GM12878 (cell line): ENCODE measurements around the gene MYADM. TPM values are rescaled to one million over a fixed set of nuclear protein-coding genes. Genes with fewer than 3 reads are reported as not detected.

Experiments used
- ATAC-seq: fragments of 200-7000 bp; cut with Tn5 transposase; 3 replicates; pipeline ENCODE4 v1.9.1; 2020; ENCODE audit warnings: mild to moderate bottlenecking, moderate library complexity
- BruUV-seq: library from RNA; stranded (reverse); fragments of 400-500 nt; replicated peaks from 2 replicates; lab custom pipeline; 2021; lab: Mats Ljungman, UMichigan
- CTCF ChIA-PET: fragments of 300-600 bp; sonication (Branson Sonifier 250); formaldehyde crosslinking; extraction: SDS; loops from one replicate; lab custom pipeline; 2021; ENCODE audit warnings: inconsistent platforms; lab: Yijun Ruan, JAX
- POLR2A ChIA-PET: fragments of 350-600 bp; formaldehyde crosslinking; extraction: SDS; loops from one replicate; lab custom pipeline; 2021; ENCODE audit warnings: inconsistent platforms; lab: Charles Lee
- RAD21 ChIA-PET: fragments of 300-600 bp; sonication (Branson Sonifier 250); formaldehyde crosslinking; loops from one replicate; lab custom pipeline; 2023; ENCODE audit warnings: antibody characterized with exemption; ENCODE audit not compliant: unreplicated experiment; lab: Charles Lee
- SMC1A ChIA-PET: fragments of 300-600 bp; sonication (Branson Sonifier 250); formaldehyde crosslinking; loops from one replicate; lab custom pipeline; 2023; ENCODE audit not compliant: unreplicated experiment, uncharacterized antibody; lab: Charles Lee
- DNase-seq: peaks from one replicate; pipeline ENCODE4 v3.0.0-alpha.2; 2011; ENCODE audit warnings: low read depth, low spot score
- FAIRE-seq: peaks from 3 replicates; lab custom pipeline; 2011; peaks lifted over from hg19 to GRCh38; lab: Jason Lieb, UNC
- H2AFZ ChIP-seq: 2 replicates; pipeline ENCODE4 v1.6.0; 2011; ENCODE audit warnings: low read depth, low read length, control low read depth; ENCODE audit not compliant: control insufficient read depth
- H3K27ac ChIP-seq: 2 replicates; pipeline ENCODE4 v1.5.1; 2011; ENCODE audit warnings: control low read depth; ENCODE audit not compliant: control insufficient read depth, insufficient read depth
- H3K27me3 ChIP-seq, 2 experiments: replicated peaks in 1 of 2; 2 replicates each; pipeline versions ENCODE4 v1.6.0 to v1.6.1; 2011; ENCODE audit warnings: low read length in 1 of 2; ENCODE audit not compliant: control insufficient read depth in 2 of 2, insufficient read depth in 2 of 2
- H3K36me3 ChIP-seq, 2 experiments: 2 replicates each; pipeline ENCODE4 v1.5.1; 2011; ENCODE audit warnings: low read length in 1 of 2; ENCODE audit not compliant: control insufficient read depth in 2 of 2, insufficient read depth in 2 of 2
- H3K4me1 ChIP-seq: 2 replicates; pipeline ENCODE4 v1.6.1; 2011; ENCODE audit warnings: mild to moderate bottlenecking, low read length, moderate library complexity, mixed read lengths; ENCODE audit not compliant: control insufficient read depth, insufficient read depth
- H3K4me2 ChIP-seq: 2 replicates; pipeline ENCODE4 v1.6.0; 2011; ENCODE audit warnings: control low read depth; ENCODE audit not compliant: control insufficient read depth, insufficient read depth
- H3K4me3 ChIP-seq: fragments of 200-600 bp; sonication (generic); 2 replicates; pipeline ENCODE4 v1.5.1; 2016
- H3K79me2 ChIP-seq: 2 replicates; pipeline ENCODE4 v1.6.0; 2011; ENCODE audit warnings: low read length; ENCODE audit not compliant: control insufficient read depth, insufficient read depth
- H3K9ac ChIP-seq: 2 replicates; pipeline ENCODE4 v1.8.0; 2011; ENCODE audit warnings: low read length, control low read depth, mixed read lengths; ENCODE audit not compliant: control insufficient read depth, insufficient read depth
- H3K9me3 ChIP-seq: replicated peaks from 3 replicates; pipeline ENCODE4 v1.5.1; 2011; ENCODE audit warnings: mild to moderate bottlenecking, low read length; ENCODE audit not compliant: control insufficient read depth, insufficient read depth
- H4K20me1 ChIP-seq: 2 replicates; pipeline ENCODE4 v1.6.0; 2011; ENCODE audit not compliant: control insufficient read depth, insufficient read depth
- BACH1 ChIP-seq: fragments of 450-650 bp; IDR thresholded peaks from 2 replicates; pipeline ENCODE4 v1.6.1; 2017; ENCODE audit warnings: mild to moderate bottlenecking, borderline replicate concordance
- CBFB ChIP-seq: IDR thresholded peaks from 2 replicates; pipeline ENCODE4 v1.6.1; 2016; ENCODE audit warnings: antibody characterized with exemption, low read depth
- CHD2 ChIP-seq: IDR thresholded peaks from 2 replicates; pipeline ENCODE4 v1.6.1; 2011; ENCODE audit warnings: low read depth, low read length, improper control_type of control experiment, borderline replicate concordance
- JUND ChIP-seq: IDR thresholded peaks from 2 replicates; pipeline ENCODE4 v1.6.1; 2012; ENCODE audit warnings: low read depth, mild to moderate bottlenecking, low read length, improper control_type of control experiment, moderate library complexity
- NFYA ChIP-seq: IDR thresholded peaks from 2 replicates; pipeline ENCODE4 v1.6.1; 2011; ENCODE audit warnings: low read depth, mild to moderate bottlenecking, low read length, improper control_type of control experiment, borderline replicate concordance
- NR2F1 ChIP-seq: fragments of 450-650 bp; conservative IDR thresholded peaks from 2 replicates; pipeline ENCODE4 v1.6.1; 2017; ENCODE audit warnings: mild to moderate bottlenecking
- RBBP5 ChIP-seq: fragments of 200-600 bp; sonication (generic); conservative IDR thresholded peaks from 2 replicates; pipeline ENCODE4 v1.6.1; 2016
- SRF ChIP-seq, 2 experiments: IDR thresholded peaks; 2 replicates each; pipeline ENCODE4 v1.6.1; 2011; ENCODE audit warnings: low read depth in 2 of 2, low read length in 2 of 2, mild to moderate bottlenecking in 1 of 2, moderate library complexity in 1 of 2
- ZNF207 ChIP-seq: fragments of 450-650 bp; IDR thresholded peaks from 2 replicates; pipeline ENCODE4 v1.6.1; 2014; ENCODE audit warnings: antibody characterized with exemption, mild to moderate bottlenecking, borderline replicate concordance
- WGBS: methylation state at CpG from one replicate; pipeline ENCODE4 v1.1.6; 2016; ENCODE audit warnings: low lambda C conversion rate; ENCODE audit not compliant: insufficient replicate concordance, insufficient coverage; ENCODE audit errors: missing lambda C conversion rate; 5-methylcytosine and 5-hydroxymethylcytosine counted together
- in situ Hi-C: fragments of 300-500 bp; cut with MboI; formaldehyde crosslinking; loops from 9 replicates; pipeline ENCODE4 v1.14.3; 2018; ENCODE audit warnings: mixed read lengths
- intact Hi-C: fragments of 100-400 bp; cut with micrococcal nuclease; formaldehyde crosslinking; loops from one replicate; pipeline ENCODE4 v1.14.2; 2022; ENCODE audit not compliant: unreplicated experiment
- polyA plus RNA-seq, 11 experiments: library from polyadenylated mRNA; depleted of rRNA in 4 of 11; unstranded in 6 of 11; stranded (reverse) in 5 of 11; fragments of >200 nt; fragmentation: Nextera tagmentation in 4 of 11; fragmentation: Illumina TruSeq in 1 of 11; extraction: Ambion mirVana in 4 of 11; extraction: Trizol in 1 of 11; gene quantifications; 1 replicate in 1 of 11; 2 replicates in 10 of 11; pipeline versions ENCODE4 v1.2.1 to v1.2.3, GENCODE V29; 2011 to 2016; ENCODE audit warnings: inconsistent platforms in 2 of 11, missing spikeins in 2 of 11, low read depth in 1 of 11
- total RNA-seq, 4 experiments: library from RNA; depleted of rRNA in 3 of 4; stranded (reverse); fragments of >200 nt in 3 of 4; fragmentation: Illumina TruSeq in 1 of 4; extraction: Trizol in 1 of 4; gene quantifications; 2 replicates each; pipeline versions ENCODE4 v1.2.1 to v1.2.3, GENCODE V29; 2013 to 2021
- TF ChIP-seq, protein P1 (sequence below): fragments of 450-650 bp; IDR thresholded peaks from 2 replicates; pipeline ENCODE4 v1.6.1; 2016; ENCODE audit warnings: mild to moderate bottlenecking, moderate library complexity, borderline replicate concordance
- TF ChIP-seq, protein P2 (sequence below): fragments of 450-650 bp; IDR thresholded peaks from 2 replicates; pipeline ENCODE4 v1.6.1; 2014; ENCODE audit warnings: mild to moderate bottlenecking
- TF ChIP-seq, protein P3 (sequence below): IDR thresholded peaks from 2 replicates; pipeline ENCODE4 v1.6.1; 2012; ENCODE audit warnings: low read length, inconsistent platforms
- TF ChIP-seq, protein P4 (sequence below): IDR thresholded peaks from 2 replicates; pipeline ENCODE4 v1.6.1; 2011; ENCODE audit warnings: borderline replicate concordance, low read depth, mild to moderate bottlenecking, moderate library complexity, low read length; ENCODE audit not compliant: insufficient read depth, poor library complexity, severe bottlenecking
- TF ChIP-seq, protein P5 (sequence below): fragments of 150-350 bp; IDR thresholded peaks from 2 replicates; pipeline ENCODE4 v1.6.1; 2014; ENCODE audit warnings: mild to moderate bottlenecking, low read depth, low read length

The MYADM gene
- total and polyA plus RNA-seq, 10 of the 15 experiments (the other 5 are each of a cell fraction or from before 2014, with no cell fraction given), result 0.04 to 0.46 (median 0.10) TPM

DNA sequence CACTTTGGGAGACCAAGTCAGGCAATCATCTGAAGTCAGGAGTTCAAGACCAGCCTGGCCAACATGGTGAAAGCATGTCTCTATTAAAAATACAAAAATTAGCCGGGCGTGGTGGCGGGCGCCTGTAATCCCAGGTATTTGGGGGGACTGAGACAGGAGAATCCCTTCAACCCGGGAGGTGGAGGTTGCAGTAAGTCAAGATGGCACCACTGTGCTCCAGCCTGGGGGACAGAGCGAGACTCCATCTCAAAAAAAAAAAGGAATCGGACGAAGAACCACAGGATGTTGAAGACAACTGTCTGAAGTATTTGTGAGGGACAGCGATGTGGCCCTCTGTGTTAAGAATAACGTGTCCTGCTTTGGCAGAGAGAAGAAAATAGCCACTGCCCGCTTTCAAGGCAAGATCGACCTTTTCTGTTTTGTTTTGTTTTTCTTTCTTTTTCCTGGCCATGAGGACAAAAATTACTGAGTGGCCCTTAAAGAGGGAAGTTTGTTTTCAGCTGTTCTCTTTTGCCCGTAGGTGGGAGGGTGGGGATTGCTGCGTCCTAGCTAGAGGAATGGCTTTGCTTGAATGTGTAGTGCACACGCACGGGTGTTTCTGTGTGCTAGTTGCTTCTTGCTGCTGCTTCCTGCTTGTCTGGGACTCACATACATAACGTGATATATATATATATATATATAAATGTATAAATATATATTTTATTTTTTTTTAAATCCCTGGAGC lies 8.1 kb downstream of the MYADM start:
- no TSS peak for BruUV-seq
- Histone ChIP-seq H3K9ac (no peak overlapping the region), H3K27me3 (no peaks in the 10 kb centered on the region), H3K4me3 (no peak overlapping the region), H3K4me1 (no peaks in the 10 kb centered on the region), H3K79me2 (no peaks in the 10 kb centered on the region), H4K20me1 (no peaks in the 10 kb centered on the region), H2AFZ (no peak overlapping the region), H3K36me3 (no peaks in the 10 kb centered on the region), H3K9me3 (no peaks in the 10 kb centered on the region; the same call in 2 of the 3 replicates), H3K27ac (no peak overlapping the region), H3K4me2 (no peak overlapping the region)
- in situ Hi-C loops, result no loop called here
- ATAC-seq, result no peak
- ChIA-PET POLR2A (no interaction called here), SMC1A (no interaction called here), CTCF (interaction anchor here (1.2 kb wide), 1 partner anchor 148 kb away, joined by 3 read pairs; no protein-coding TSS in a partner anchor), RAD21 (no interaction called here)
- FAIRE-seq, result no peak
- no peak for DNase-seq
- WGBS, result 65% methylated on average over 17 of the region's 17 CpGs
- intact Hi-C loops, result no loop called here
- TF ChIP-seq SRF (IDR thresholded peaks at IDR 0.05; ENCODE audit: low read depth in 2 of 2, low read length in 2 of 2) (no peak), ZNF207 (no peak), CBFB (no peak), BACH1 (no peak), CHD2 (no peak), NR2F1 (no peak), RBBP5 (no peak), JUND (no peak), NFYA (no peak)
- TF ChIP-seq, protein P1, sequence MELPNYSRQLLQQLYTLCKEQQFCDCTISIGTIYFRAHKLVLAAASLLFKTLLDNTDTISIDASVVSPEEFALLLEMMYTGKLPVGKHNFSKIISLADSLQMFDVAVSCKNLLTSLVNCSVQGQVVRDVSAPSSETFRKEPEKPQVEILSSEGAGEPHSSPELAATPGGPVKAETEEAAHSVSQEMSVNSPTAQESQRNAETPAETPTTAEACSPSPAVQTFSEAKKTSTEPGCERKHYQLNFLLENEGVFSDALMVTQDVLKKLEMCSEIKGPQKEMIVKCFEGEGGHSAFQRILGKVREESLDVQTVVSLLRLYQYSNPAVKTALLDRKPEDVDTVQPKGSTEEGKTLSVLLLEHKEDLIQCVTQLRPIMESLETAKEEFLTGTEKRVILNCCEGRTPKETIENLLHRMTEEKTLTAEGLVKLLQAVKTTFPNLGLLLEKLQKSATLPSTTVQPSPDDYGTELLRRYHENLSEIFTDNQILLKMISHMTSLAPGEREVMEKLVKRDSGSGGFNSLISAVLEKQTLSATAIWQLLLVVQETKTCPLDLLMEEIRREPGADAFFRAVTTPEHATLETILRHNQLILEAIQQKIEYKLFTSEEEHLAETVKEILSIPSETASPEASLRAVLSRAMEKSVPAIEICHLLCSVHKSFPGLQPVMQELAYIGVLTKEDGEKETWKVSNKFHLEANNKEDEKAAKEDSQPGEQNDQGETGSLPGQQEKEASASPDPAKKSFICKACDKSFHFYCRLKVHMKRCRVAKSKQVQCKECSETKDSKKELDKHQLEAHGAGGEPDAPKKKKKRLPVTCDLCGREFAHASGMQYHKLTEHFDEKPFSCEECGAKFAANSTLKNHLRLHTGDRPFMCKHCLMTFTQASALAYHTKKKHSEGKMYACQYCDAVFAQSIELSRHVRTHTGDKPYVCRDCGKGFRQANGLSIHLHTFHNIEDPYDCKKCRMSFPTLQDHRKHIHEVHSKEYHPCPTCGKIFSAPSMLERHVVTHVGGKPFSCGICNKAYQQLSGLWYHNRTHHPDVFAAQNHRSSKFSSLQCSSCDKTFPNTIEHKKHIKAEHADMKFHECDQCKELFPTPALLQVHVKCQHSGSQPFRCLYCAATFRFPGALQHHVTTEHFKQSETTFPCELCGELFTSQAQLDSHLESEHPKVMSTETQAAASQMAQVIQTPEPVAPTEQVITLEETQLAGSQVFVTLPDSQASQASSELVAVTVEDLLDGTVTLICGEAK, result no peak
- TF ChIP-seq, protein P2, sequence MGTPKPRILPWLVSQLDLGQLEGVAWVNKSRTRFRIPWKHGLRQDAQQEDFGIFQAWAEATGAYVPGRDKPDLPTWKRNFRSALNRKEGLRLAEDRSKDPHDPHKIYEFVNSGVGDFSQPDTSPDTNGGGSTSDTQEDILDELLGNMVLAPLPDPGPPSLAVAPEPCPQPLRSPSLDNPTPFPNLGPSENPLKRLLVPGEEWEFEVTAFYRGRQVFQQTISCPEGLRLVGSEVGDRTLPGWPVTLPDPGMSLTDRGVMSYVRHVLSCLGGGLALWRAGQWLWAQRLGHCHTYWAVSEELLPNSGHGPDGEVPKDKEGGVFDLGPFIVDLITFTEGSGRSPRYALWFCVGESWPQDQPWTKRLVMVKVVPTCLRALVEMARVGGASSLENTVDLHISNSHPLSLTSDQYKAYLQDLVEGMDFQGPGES, result no peak
- TF ChIP-seq, protein P3, sequence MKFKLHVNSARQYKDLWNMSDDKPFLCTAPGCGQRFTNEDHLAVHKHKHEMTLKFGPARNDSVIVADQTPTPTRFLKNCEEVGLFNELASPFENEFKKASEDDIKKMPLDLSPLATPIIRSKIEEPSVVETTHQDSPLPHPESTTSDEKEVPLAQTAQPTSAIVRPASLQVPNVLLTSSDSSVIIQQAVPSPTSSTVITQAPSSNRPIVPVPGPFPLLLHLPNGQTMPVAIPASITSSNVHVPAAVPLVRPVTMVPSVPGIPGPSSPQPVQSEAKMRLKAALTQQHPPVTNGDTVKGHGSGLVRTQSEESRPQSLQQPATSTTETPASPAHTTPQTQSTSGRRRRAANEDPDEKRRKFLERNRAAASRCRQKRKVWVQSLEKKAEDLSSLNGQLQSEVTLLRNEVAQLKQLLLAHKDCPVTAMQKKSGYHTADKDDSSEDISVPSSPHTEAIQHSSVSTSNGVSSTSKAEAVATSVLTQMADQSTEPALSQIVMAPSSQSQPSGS, result no peak
- TF ChIP-seq, protein P4, sequence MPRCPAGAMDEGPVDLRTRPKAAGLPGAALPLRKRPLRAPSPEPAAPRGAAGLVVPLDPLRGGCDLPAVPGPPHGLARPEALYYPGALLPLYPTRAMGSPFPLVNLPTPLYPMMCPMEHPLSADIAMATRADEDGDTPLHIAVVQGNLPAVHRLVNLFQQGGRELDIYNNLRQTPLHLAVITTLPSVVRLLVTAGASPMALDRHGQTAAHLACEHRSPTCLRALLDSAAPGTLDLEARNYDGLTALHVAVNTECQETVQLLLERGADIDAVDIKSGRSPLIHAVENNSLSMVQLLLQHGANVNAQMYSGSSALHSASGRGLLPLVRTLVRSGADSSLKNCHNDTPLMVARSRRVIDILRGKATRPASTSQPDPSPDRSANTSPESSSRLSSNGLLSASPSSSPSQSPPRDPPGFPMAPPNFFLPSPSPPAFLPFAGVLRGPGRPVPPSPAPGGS, result no peak
- TF ChIP-seq, protein P5, sequence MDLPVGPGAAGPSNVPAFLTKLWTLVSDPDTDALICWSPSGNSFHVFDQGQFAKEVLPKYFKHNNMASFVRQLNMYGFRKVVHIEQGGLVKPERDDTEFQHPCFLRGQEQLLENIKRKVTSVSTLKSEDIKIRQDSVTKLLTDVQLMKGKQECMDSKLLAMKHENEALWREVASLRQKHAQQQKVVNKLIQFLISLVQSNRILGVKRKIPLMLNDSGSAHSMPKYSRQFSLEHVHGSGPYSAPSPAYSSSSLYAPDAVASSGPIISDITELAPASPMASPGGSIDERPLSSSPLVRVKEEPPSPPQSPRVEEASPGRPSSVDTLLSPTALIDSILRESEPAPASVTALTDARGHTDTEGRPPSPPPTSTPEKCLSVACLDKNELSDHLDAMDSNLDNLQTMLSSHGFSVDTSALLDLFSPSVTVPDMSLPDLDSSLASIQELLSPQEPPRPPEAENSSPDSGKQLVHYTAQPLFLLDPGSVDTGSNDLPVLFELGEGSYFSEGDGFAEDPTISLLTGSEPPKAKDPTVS, result no peak
